Camera-type eye (tissue), 1 donor: ENCODE results near the gene RPL35A. TPM values are rescaled to one million over a fixed set of nuclear protein-coding genes. Genes with fewer than 3 reads are reported as not detected.

Experiments
- total RNA-seq: library from RNA; depleted of rRNA; stranded (reverse); fragments of >200 nt; gene quantifications from one replicate; pipeline ENCODE4 v1.2.3, GENCODE V29; 2014

RPL35A gene
- total RNA-seq = 550 TPM

DNA sequence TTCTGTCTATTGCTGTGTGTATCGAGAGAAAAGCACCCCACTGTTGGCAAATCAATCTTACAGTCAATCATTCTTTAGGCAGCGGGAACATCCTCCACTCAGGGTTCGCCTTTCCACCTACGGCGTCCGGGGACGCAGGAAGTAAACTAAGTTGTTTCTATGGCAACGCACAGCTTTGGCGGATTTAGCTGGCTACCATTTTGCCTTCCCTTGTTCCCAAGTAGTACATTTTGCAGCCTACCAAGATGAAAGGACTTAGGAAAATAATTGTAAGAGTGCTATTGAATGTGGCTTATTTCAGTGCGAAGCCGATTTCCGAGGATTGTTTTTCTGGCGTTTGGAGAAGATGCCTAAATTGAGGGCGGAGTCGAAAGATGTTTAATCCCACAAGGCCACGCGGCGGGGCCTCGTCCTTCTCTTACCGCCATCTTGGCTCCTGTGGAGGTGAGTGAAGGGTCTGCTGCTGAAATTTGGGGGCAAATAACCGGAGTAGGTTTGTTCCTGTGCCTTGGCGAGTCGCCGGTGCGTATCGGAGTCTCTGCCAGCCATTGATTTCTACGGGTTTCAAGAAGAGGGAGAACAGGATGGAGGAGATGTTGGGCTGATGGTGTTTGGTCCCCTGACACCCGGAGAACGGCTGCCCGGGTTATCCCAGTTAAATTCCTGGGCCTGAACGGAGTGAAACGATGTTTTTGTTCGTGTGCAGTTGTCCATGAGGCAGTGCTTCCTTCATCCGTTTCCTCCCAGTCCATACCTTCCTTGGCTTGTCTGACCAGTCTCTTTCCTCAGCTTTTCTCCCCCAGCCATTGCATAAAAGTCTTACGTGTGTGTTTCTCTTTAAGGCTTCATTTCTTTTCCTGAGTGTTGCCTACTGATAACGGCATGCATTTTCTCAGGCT is at the start of gene RPL35A:
Gene RPL35A (plus strand): TSS at position 413 of the 899 bp plus-strand sequence. CDS start 778 bp downstream, outside the sequence.

DNA sequence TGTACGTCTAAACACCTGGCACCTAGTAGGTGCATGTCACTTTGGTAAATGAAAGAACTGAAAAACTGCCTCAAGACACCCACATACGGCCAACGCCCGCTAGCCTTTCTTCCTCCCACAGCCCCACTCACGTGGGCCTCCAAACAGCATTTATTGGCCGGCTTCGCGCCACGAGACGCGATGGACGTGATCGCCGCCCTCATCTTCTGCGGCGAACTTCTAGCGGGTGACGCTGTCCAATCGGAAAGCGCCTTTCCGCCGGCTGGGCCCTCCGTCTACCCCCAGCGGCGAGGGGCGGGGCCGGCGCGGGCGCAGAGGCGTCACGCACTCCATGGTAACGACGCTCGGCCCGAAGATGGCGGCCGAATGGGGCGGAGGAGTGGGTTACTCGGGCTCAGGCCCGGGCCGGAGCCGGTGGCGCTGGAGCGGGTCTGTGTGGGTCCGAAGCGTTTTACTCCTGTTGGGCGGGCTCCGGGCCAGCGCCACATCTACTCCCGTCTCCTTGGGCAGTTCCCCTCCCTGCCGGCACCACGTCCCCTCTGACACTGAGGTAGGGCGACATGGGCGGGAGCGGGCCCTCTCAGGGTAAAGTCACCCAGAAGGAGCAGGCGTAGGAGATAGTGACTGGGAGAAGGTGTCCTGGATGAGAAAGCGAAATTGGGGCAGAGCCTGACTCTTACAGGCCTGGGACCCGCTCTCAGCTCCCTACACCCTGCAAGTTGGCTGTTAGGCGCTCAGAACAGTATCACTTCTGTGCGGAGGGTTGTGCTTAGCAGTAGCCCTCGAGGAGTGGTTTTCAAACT is 10.1 kb downstream of the RPL35A start, which contains the start of gene LMLN:
Gene LMLN (plus strand): TSS at position 327 of the 803 bp plus-strand sequence. CDS start 29 bp downstream, at position 356.

Other genes with a start within 250 kb of the RPL35A start
- 21.6 TPM for gene RUBCN, start 213.3 kb upstream of the RPL35A start, total RNA-seq
- gene FYTTD1, start 200.3 kb upstream of the RPL35A start, total RNA-seq = 69.6 TPM
- gene LRCH3, start 158.9 kb upstream of the RPL35A start, total RNA-seq = 118 TPM
- 10.5 TPM for gene LMLN, start 10.0 kb downstream of the RPL35A start, total RNA-seq